Lower leg skin (tissue), 4 donors: ENCODE results near the gene PLAAT1. TPM values are rescaled to one million over a fixed set of nuclear protein-coding genes. Genes with fewer than 3 reads are reported as not detected.

Experiments used
- DNase-seq, 2 donors: peaks; one replicate each; pipeline ENCODE4 v3.0.0-alpha.2; 2019; ENCODE audit warnings: low spot score in 2 of 2
- H3K4me3 ChIP-seq: fragments of 200-600 bp; sonication (generic); 2 replicates; pipeline ENCODE4 v1.5.1; 2017; ENCODE audit warnings: mild to moderate bottlenecking, low read depth; ENCODE audit not compliant: poor library complexity, severe bottlenecking
- POLR2A ChIP-seq, 2 donors: fragments of 450-650 bp; IDR thresholded peaks; one replicate each; pipeline ENCODE4 v1.6.1; 2016 to 2017; ENCODE audit warnings: antibody characterized with exemption in 2 of 2, mild to moderate bottlenecking in 1 of 2, moderate library complexity in 1 of 2
- WGBS, 2 donors: methylation state at CpG; one replicate each; pipeline ENCODE4 v1.1.5; 2018; 5-methylcytosine and 5-hydroxymethylcytosine counted together
- intact Hi-C: fragments of 100-400 bp; cut with DNase I; formaldehyde crosslinking; loops from one replicate; pipeline ENCODE4 v1.15.0; 2023; ENCODE audit warnings: low total_unique reads
- total RNA-seq, 4 donors: library from RNA; depleted of rRNA; stranded (reverse); fragments of >200 nt; gene quantifications; one replicate each; pipeline ENCODE4 v1.1.0, GENCODE V29; 2016
- TF ChIP-seq, protein P1 (sequence below), 3 donors: fragments of 450-650 bp; IDR thresholded peaks; one replicate each; pipeline ENCODE4 v1.5.1; 2016; ENCODE audit warnings: antibody characterized with exemption in 3 of 3, mild to moderate bottlenecking in 3 of 3, moderate library complexity in 2 of 3

Gene PLAAT1
- total RNA-seq, 4 donors from 2014 or later = 2.8 to 7.1 (median 6.3) TPM; not detected in 1

- WGBS, 2 donors = 49 to 68% methylated on average over 3 of the region's 3 CpGs
- no peak overlapping the region for H3K4me3 ChIP-seq
- DNase-seq = no peak
- intact Hi-C loops = loop anchor here (10.0 kb wide), 1 partner anchor 191 kb away; no protein-coding TSS in a partner anchor
- no peak for TF ChIP-seq POLR2A (IDR thresholded peaks at IDR 0.05)
- TF ChIP-seq, protein P1, sequence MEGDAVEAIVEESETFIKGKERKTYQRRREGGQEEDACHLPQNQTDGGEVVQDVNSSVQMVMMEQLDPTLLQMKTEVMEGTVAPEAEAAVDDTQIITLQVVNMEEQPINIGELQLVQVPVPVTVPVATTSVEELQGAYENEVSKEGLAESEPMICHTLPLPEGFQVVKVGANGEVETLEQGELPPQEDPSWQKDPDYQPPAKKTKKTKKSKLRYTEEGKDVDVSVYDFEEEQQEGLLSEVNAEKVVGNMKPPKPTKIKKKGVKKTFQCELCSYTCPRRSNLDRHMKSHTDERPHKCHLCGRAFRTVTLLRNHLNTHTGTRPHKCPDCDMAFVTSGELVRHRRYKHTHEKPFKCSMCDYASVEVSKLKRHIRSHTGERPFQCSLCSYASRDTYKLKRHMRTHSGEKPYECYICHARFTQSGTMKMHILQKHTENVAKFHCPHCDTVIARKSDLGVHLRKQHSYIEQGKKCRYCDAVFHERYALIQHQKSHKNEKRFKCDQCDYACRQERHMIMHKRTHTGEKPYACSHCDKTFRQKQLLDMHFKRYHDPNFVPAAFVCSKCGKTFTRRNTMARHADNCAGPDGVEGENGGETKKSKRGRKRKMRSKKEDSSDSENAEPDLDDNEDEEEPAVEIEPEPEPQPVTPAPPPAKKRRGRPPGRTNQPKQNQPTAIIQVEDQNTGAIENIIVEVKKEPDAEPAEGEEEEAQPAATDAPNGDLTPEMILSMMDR (IDR thresholded peaks at IDR 0.05) = no peak
These were observed 13.1 kb downstream of the PLAAT1 start for GRCh38 chr3:193253986-193254660.

GRCh38 chr3:193261970-193262369 lies 20.9 kb downstream of the PLAAT1 start:
- DNase-seq = no peak
- TF ChIP-seq POLR2A (IDR thresholded peaks at IDR 0.05) = no peak
- TF ChIP-seq, protein P1 (IDR thresholded peaks at IDR 0.05) = no peak
- intact Hi-C loops = no loop called here
- no peak overlapping the region for H3K4me3 ChIP-seq
- WGBS, 2 donors = 69 to 88% methylated on average over 1 of the region's 1 CpG

- 84 to 90% methylated on average over 5 of the region's 5 CpGs for WGBS, 2 donors
- TF ChIP-seq POLR2A (IDR thresholded peaks at IDR 0.05) = no peak
- TF ChIP-seq, protein P1 (IDR thresholded peaks at IDR 0.05) = no peak
- no peak for DNase-seq
- intact Hi-C loops = no loop called here
- no peak overlapping the region for H3K4me3 ChIP-seq
These were observed 21.7 kb downstream of the PLAAT1 start for GRCh38 chr3:193262707-193263106.

DNA sequence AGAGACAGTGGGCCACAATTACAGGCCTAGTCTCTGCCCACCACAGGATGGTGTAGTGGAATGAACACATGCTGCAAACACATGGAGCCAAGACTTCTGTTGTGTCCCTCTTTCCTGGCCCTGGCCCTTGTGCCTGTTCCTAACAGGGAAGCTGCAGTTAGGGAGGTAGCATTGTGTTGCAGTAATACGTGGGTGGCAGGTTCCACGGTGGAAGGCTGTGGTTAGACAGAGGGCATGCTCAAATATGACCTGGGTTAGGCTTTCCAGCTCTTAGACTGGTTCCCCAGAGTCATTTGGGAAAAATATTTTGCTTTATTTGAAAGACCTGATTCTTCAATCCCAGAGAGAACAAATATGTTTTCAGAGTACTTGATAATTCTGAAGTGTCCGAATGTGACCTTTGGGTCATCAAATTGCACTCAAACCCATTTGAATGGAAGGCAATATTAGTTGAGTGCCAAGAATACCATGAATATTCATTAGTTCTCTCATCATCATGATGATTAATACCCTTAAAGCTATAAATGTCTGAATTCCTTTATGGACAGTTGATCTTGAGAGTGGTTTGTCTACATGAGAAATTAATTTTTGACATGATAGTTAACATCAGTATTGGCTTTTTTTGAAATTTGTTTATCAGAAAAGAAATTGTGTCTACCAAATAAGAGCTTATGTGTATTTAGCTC lies 28.5 kb downstream of the PLAAT1 start:
- intact Hi-C loops = no loop called here

GRCh38 chr3:193270451-193270850 lies 29.4 kb downstream of the PLAAT1 start:
- H3K4me3 ChIP-seq = no peak overlapping the region
- TF ChIP-seq, protein P1 (IDR thresholded peaks at IDR 0.05) = no peak
- TF ChIP-seq POLR2A (IDR thresholded peaks at IDR 0.05) = no peak
- intact Hi-C loops = no loop called here
- no peak for DNase-seq
- WGBS, 2 donors = 78 to 83% methylated on average over 3 of the region's 3 CpGs

More for the DNA sequence above, 28.5 kb downstream of the PLAAT1 start:
- WGBS, 2 donors = 68 to 83% methylated on average over 3 of the region's 3 CpGs
- TF ChIP-seq, protein P1 (IDR thresholded peaks at IDR 0.05) = no peak
- TF ChIP-seq POLR2A (IDR thresholded peaks at IDR 0.05) = no peak
- H3K4me3 ChIP-seq = no peak overlapping the region
- DNase-seq = no peak
